GM19452 (cell line): ENCODE measurements around the gene ZGPAT.

Experiments
- ATAC-seq: cut with Tn5 transposase; IDR thresholded peaks from one replicate; pipeline ENCODE4 v1.9.1; 2021; ENCODE audit not compliant: unreplicated experiment

The ZGPAT gene

DNA sequence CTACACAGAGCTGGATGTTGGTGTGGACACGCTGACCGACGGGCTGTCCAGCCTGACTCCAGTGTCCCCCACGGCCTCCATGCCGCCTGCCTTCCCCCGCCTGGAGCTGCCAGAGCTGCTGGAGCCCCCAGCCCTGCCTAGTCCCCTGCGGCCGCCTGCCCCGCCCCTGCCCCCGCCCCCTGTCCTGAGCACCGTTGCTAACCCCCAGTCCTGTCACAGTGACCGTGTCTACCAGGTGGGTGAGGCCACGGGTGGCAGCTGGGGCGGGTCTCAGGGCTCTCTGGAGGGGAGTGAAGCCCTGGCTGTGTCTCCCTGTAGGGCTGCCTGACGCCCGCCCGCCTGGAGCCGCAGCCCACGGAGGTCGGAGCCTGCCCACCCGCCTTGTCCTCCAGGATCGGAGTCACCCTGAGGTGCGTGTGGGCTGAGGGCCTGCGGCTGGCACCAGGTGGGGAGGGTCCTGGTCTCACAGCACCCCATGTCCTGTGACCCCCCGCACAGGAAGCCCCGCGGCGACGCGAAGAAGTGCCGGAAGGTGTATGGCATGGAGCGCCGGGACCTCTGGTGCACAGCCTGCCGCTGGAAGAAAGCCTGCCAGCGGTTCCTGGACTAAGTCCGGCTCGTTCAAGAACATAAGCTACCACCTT, 34.7 kb downstream of the ZGPAT start:
- ATAC-seq = no peak

DNA sequence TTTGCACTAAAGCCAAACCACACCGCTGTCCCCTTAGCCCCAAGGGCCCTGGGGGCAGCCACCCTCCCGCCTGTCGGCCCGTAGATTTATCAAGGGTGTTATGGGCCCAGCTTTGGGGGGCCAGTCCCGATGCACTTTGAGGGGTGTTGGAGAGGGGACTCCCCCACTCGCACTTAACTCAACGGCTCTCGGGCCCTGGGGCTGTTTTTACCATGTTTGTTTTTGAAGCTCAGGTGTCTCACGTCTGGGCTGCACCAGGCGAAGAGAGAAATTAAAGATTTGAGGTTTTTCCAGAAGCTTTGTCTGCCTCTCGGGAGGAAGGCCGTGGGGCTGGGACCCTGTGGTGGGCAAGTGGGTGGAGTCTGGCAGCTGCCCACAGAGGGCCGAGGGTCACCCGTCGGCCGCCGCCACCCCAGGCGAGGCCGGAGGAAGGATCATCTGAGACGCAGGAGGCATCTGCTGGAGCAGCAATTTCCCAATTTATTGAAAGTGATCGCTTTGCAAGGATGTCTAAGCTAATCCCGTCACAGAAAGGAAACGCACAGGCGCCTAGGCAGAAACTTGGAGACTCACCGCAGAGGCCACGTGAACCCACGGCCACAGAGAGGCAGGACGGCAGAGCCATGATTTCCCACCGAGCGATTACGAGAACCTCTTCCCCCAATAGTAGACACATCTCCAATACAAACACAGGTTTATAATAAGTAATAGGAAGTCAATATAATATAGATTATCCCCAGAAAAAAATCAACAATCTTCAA, 35.6 kb downstream of the ZGPAT start:
- no peak for ATAC-seq

DNA sequence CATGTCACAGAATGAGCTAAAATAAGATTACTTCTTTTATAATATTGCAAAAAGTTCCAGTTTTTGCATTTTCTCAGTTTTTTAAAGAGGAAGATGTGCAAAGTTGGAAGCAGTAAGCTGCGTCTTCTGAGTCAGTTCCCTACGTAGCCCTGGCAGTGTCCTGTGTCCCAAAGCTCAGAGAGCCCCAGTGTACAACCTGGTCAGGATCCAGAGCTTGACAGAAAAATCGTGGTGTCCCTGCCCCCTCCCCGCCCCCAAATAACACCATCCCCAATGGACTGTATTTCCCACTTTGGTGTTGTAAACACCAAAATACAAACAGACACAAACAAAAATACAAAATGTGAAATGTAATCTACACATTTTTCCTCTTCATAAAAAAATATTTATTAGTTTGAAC, 36.3 kb downstream of the ZGPAT start:
- ATAC-seq = no peak

- no peak for ATAC-seq
Observed at GRCh38 chr20:63744574-63745423, 37.0 kb downstream of the ZGPAT start.

DNA sequence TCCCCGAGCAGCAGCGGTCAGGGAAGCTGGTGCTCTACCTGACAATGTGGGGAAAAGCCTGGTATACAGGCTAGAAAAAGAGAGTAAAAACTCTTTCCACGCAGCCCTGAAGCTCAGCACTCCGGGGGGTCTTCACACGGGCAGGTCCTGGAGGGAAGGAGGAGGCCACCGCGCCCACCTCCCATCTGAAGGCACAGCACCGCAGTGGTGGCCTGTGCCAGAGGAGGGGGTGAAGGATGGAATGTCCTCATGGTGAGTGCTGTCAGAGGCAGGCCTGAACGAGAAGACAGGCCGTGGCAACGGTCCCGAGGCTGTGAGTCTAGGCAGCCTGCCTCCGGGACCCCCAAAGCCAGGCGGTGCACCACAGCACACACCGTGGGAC, 37.6 kb downstream of the ZGPAT start:
- ATAC-seq = no peak

GRCh38 chr20:63745961-63746731, 38.3 kb downstream of the ZGPAT start:
- ATAC-seq = no peak

DNA sequence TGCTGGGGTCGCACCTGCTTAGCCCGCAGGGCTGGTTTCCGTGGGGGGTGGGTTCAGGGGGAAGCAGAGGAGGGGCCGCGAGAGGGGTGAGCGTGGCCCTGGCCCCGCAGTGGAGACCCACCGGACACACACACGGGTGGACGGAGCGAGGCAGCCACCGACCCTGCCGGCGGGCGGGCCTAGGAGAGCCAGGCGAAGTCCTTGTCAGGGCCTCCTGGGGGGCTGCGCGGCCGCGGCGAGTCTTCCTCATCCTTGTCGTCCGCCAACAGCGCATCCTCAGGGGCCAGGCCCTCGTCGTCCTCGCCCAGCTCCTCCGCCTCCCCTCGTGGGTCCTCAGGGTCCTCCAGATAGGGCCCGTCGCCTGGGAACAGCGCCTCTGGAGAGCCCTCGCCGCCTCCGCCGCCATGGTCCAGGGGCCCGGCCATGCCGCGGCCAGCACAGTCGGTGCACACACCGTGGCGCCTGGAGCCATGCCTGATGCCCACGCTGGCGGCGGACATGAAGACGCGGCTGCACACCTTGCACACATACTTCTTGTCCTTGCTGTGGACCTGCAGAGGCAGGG, 39.0 kb downstream of the ZGPAT start:
- no peak for ATAC-seq

DNA sequence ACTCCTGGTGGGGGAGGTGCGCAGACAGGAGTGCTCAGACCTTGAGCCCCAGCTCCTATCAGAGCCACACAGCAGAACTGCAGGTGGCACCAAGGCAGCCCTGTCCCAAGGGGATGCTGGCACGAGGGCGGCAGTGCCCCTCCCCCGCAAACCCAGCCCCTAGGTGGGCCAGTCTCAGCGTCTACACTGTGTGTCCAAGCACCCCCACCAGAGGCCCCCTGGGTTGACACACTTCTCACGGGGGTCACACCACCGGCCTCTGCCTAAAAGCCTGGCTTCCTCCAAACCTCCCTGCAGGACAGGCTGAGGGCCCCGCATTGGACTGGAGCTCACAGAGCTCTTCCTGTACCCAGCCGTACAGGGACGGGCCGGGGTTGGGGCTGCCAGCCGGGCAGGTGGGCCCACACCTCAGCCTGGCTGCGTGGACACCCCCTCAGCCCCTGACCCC, 39.8 kb downstream of the ZGPAT start:
- no peak for ATAC-seq

GRCh38 chr20:63748070-63748933, 40.5 kb downstream of the ZGPAT start:
- no peak for ATAC-seq

DNA sequence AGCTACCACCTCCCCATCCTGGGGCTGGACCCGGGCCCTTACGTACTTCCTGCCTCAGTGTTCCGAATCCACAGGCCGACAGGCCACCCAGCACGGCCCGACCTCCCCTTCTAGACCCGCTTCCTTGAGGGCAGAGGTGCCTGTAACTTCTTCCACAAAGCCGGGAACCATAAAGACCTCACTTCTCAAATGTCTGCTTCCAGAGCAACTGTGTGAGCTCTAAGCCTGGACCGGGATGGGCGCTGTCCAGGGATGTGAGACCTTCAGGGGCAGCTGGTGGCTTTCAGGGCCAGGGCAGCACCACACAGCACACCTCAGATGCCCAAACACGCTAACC, 41.1 kb downstream of the ZGPAT start:
- no peak for ATAC-seq

GRCh38 chr20:63749597-63750508, 42.0 kb downstream of the ZGPAT start:
- ATAC-seq = no peak

DNA sequence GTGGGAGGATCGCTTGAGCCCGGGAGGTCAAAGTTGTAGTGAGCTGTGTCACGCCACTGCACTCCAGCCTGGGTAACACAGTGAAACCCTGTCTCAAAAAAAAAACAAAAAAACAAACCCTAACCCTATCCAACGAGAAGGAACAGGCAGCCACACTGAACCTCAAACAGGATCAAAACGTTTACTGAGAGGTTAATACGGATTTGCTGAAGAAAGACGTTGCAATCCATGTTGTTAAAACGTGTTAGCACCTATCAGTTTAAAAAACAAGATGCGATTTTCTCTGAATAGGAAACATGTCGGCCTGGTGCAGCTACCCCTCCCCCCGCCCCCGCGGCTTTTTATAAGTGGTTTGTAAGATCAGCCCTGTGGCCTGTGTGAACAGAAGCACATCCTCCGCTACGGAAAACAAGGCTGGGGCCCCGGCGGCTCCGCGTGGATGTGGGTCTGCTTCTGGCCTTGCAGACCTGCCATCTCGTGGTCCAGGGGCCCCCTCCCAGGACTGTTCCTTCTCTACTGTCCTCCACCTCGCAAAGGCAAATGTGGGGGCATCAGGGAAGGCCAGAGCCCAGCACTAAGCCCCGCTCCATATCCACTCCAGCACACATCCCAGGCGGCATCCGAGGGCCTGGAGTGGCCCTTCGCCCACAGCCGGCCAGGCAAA, 43.1 kb downstream of the ZGPAT start:
- ATAC-seq = no peak

- ATAC-seq = no peak
Observed at GRCh38 chr20:63751471-63752271, 43.8 kb downstream of the ZGPAT start.

DNA sequence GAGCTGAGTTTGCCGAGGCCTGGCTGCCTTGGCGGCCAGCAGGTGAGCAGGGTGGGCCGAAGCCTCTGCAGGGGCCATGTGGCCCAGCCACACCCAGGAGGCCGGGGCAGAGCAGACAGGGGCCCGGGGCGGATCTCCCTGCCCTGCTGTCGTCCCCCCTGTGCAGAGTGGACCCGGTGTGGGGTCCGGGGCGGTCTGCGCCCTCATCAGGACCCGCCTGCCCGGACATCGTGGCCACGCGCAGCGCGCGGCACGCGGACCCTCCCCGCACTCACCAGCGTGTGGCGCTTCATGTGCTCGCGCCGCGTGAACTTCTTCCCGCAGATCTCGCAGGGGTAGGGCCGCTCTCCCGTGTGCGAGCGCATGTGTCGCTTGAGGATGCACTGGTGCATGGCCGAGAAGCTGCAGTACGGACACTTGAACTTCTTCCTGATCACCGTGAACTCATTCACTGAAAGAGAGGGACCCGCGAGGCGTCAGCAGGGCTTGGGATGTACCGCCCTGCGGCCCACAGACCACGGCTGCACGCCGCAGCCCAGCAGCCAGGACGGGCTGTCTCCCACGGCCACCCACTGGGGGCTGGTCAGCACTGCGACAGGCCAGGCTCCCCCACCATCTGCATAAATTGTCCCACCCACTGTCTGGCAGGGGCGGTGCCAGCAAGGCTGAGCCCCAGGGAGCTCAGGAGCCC, 44.7 kb downstream of the ZGPAT start:
- ATAC-seq = no peak

DNA sequence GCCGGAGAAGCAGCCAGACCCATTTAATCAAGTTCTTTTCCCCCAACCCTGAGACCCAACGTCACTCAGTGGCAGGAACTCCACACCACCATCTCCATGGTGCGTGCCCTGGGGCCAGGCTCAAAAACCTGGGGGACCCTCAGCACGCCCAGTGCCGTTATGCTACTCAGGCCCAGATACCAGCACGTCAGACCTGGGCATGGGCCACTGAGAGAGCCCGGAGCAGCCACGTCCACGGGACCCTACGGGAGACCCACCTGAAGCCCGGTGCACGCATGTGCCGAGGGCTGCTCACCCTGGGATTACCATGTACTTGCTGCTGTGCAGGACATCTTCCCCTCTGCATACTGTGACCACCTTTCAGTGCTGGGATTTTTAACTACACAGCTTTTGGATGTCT, 45.5 kb downstream of the ZGPAT start:
- no peak for ATAC-seq

- no peak for ATAC-seq
Observed at GRCh38 chr20:63754008-63754407, 46.2 kb downstream of the ZGPAT start.
